Measurements from ENCODE around the gene NDUFB4. TPM values are rescaled to one million over a fixed set of nuclear protein-coding genes. Genes with fewer than 3 reads are reported as not detected.
A peak's percentile ranks its signal among the peaks of the same experiment; 100 is the strongest.

NDUFB4 gene
- total and polyA plus RNA-seq, 9 of the 15 experiments (the other 6 are each of a cell fraction or from before 2014, with no cell fraction given), result 124 to 670 (median 227) TPM

GRCh38 chr3:120636795-120637401 is 40.8 kb downstream of the NDUFB4 start:
- DNase-seq (ENCODE audit: extremely low read depth in 1 of 4, low spot score in 3 of 4) (no peak), FAIRE-seq (no peak), ATAC-seq (no peak)
- no peak for TF ChIP-seq MECOM (CRISPR knock-in tag; IDR thresholded peaks at IDR 0.05)
- H3K9me1 ChIP-seq (ENCODE audit: control insufficient read depth, insufficient read depth, low read length), result no peaks in the 10 kb centered on the region
- ChIA-PET CTCF (ENCODE audit: low intra/inter-chr PET ratio) (no interaction called here), POLR2A (interaction anchor here (0.5 kb wide), 1 partner anchor 390 kb away, joined by 3 read pairs; no protein-coding TSS in a partner anchor)
- H3K4me2 ChIP-seq (ENCODE audit: insufficient read depth, low read length), result no peak overlapping the region
- 38% methylated on average over 1 of the region's 2 CpGs for WGBS (ENCODE audit: insufficient coverage, low coverage, missing lambda C conversion rate)
- H4K20me1 ChIP-seq (replicated peaks; ENCODE audit: control insufficient read depth, insufficient read depth, low read length), result no peaks in the 10 kb centered on the region
- in situ Hi-C loops (cut with MboI) (no loop called here), intact Hi-C loops (cut with micrococcal nuclease) (no loop called here)
- H3K4me1 ChIP-seq (replicated peaks in 1 of 2; ENCODE audit: control insufficient read depth in 2 of 2, insufficient read depth in 2 of 2, low read length in 2 of 2), result peaks cover 0 to 4% of the 10 kb centered on the region in 2 experiments; a peak in 3 of 5 replicates
- H3K79me2 ChIP-seq (ENCODE audit: control insufficient read depth, insufficient read depth, low read length), result no peaks in the 10 kb centered on the region
- H3K4me3 ChIP-seq, result no peak overlapping the region
- no peak overlapping the region for H3K27ac ChIP-seq (ENCODE audit: extremely low read depth, low read depth, low read length)
- no peaks in the 10 kb centered on the region for H3K27me3 ChIP-seq (ENCODE audit: control insufficient read depth in 2 of 2, insufficient read depth in 2 of 2, low read length in 2 of 2)
- no TSS peak for BruUV-seq (replicated peaks)
- H2AFZ ChIP-seq (ENCODE audit: low read depth, low read length), result no peak overlapping the region
- H3K9me3 ChIP-seq (replicated peaks; ENCODE audit: control insufficient read depth, insufficient read depth, low read depth, low read length), result peaks cover 2% of the 10 kb centered on the region
- no peaks in the 10 kb centered on the region for H3K36me3 ChIP-seq (ENCODE audit: control insufficient read depth, insufficient read depth, low read length)
- no peak overlapping the region for H3K9ac ChIP-seq (ENCODE audit: insufficient read depth in 1 of 2, low read depth in 2 of 2, low read length in 2 of 2)

- TF ChIP-seq SPI1 (IDR thresholded peaks at IDR 0.05; ENCODE audit: borderline replicate concordance, low read depth, low read length) (peak; percentile 8; the same call in 1 of the 2 replicates), CHD1 (IDR thresholded peaks at IDR 0.05; ENCODE audit: low read length) (no peak)
- Histone ChIP-seq H3K9me1 (ENCODE audit: control insufficient read depth, insufficient read depth, low read length) (no peaks in the 10 kb centered on the region), H3K9me3 (replicated peaks; ENCODE audit: control insufficient read depth, insufficient read depth, low read depth, low read length) (peaks cover 3% of the 10 kb centered on the region), H3K79me2 (ENCODE audit: control insufficient read depth, insufficient read depth, low read length) (no peaks in the 10 kb centered on the region), H4K20me1 (replicated peaks; ENCODE audit: control insufficient read depth, insufficient read depth, low read length) (no peaks in the 10 kb centered on the region), H3K4me2 (ENCODE audit: insufficient read depth, low read length) (no peak overlapping the region), H3K4me3 (no peak overlapping the region), H2AFZ (ENCODE audit: low read depth, low read length) (peak overlapping the region; percentile 79), H3K4me1 (replicated peaks in 1 of 2; ENCODE audit: control insufficient read depth in 2 of 2, insufficient read depth in 2 of 2, low read length in 2 of 2) (peaks cover 0 to 15% of the 10 kb centered on the region in 2 experiments; a peak in 3 of 5 replicates), H3K9ac (ENCODE audit: insufficient read depth in 1 of 2, low read depth in 2 of 2, low read length in 2 of 2) (no peak overlapping the region), H3K27ac (ENCODE audit: extremely low read depth, low read depth, low read length) (no peak overlapping the region), H3K36me3 (ENCODE audit: control insufficient read depth, insufficient read depth, low read length) (no peaks in the 10 kb centered on the region), H3K27me3 (ENCODE audit: control insufficient read depth in 2 of 2, insufficient read depth in 2 of 2, low read length in 2 of 2) (no peaks in the 10 kb centered on the region)
- CTCF ChIA-PET (ENCODE audit: low intra/inter-chr PET ratio), result no interaction called here
- intact Hi-C loops (cut with micrococcal nuclease) (no loop called here), in situ Hi-C loops (cut with MboI) (no loop called here)
- FAIRE-seq (no peak), ATAC-seq (no peak), DNase-seq (ENCODE audit: extremely low read depth in 1 of 4, low spot score in 3 of 4) (no peak)
- no TSS peak for BruUV-seq (replicated peaks)
- WGBS (ENCODE audit: insufficient coverage, low coverage, missing lambda C conversion rate), result 43% methylated on average over 6 of the region's 6 CpGs
- POLR2A ChIA-PET, result no interaction called here
Measured at GRCh38 chr3:120637851-120638559, 41.9 kb downstream of the NDUFB4 start.

Data from K562 (cell line).